Ishikawa (cell line): ENCODE results near the gene ZNF385C.

Experiments used
- EP300 ChIP-seq: IDR thresholded peaks from 2 replicates; pipeline ENCODE4 v1.6.1; 2012; ENCODE audit warnings: borderline replicate concordance
- RAD21 ChIP-seq: IDR thresholded peaks from 2 replicates; pipeline ENCODE4 v1.6.1; 2012; ENCODE audit warnings: low read depth
- YY1 ChIP-seq: IDR thresholded peaks from 2 replicates; pipeline ENCODE4 v1.6.1; 2012; ENCODE audit warnings: low read depth
- ZBTB7A ChIP-seq: IDR thresholded peaks from 2 replicates; pipeline ENCODE4 v1.6.1; 2012; ENCODE audit warnings: low read depth

- TF ChIP-seq YY1 (no peak), EP300 (no peak), RAD21 (no peak), ZBTB7A (no peak)
These were observed 79.9 kb downstream of the ZNF385C start for GRCh38 chr17:42018339-42018738.
